Amniotic epithelial cell (primary cell): ENCODE measurements around the gene WTAP.
A peak's percentile ranks its signal among the peaks of the same experiment; 100 is the strongest.
"Not testable (repeated sequence)": the region's sequence is repeated elsewhere in the genome, so short reads cannot be mapped to it uniquely, and the experiment has no call there.

Source experiments
- DNase-seq: peaks from one replicate; pipeline ENCODE4 v3.0.0-alpha.2; 2010; ENCODE audit warnings: low read depth

The WTAP gene

DNA sequence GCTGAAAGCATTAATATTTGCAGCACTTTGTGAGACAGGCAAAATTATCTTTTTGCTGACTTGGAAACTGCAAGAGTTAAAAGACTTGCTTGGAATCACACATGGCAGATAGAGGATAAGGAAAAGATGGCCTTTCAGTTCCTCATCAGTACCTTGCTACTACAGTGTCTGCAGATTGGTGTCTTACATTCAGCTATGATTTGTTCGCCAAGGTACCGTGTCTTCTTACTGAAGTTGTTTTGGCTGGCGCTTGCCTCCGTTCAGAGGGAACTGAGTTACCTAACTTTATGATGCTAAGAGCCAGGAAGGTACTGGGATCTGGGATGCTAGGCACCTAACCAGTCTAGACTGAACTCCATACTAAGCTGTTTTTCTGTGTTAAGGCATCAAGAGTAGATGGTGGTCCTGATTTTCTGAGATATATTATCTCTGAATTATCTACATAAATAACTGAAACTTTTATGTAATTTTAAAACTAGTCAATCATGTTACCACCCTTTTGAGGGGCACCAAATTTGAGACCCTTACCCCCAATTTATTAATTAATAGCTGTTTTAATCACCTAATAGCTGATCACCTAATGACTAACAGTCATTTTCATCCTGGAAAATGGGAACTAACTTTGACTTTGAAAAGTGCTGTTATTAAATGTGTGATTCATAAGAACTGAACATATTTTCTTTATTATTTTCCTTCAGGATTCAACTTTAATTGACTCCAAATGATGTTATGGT, 2.5 kb downstream of the WTAP start:
- no peak for DNase-seq

DNA sequence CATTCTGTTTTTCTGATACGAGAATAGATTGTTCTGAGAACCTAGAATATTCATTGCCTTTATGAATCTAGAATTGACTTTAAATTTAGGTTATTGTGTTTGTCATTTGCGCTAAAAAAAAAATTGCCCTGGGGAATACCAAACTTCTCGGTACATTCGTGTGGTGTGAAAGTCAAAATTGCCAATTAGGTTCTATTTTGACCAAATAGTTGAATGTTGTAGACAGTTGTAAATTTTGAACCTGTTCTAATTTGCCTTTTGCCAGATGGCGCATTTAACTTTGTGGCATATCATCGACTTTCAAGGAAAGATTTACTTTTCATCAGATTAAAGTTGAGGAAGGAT, 3.0 kb downstream of the WTAP start:
- no peak for DNase-seq

DNA sequence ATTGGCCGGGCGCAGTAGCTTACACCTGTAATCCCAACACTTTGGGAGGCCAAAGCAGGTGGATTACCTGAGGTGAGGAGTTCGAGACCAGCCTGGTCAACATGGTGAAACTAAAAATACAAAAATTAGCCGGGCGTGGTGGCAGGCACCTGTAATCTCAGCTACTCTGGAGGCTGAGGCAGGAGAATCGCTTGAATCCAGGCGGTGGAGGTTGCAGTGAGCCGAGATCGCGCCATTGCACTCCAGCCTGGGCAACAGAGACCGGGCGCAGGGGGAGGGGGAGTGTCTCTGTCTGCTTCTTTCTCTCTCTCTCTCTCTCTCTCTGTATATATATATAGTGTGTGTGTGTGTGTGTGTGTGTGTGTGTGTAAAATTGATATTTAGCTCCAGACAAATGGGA, 5.2 kb downstream of the WTAP start:
- DNase-seq = not testable (repeated sequence)

DNA sequence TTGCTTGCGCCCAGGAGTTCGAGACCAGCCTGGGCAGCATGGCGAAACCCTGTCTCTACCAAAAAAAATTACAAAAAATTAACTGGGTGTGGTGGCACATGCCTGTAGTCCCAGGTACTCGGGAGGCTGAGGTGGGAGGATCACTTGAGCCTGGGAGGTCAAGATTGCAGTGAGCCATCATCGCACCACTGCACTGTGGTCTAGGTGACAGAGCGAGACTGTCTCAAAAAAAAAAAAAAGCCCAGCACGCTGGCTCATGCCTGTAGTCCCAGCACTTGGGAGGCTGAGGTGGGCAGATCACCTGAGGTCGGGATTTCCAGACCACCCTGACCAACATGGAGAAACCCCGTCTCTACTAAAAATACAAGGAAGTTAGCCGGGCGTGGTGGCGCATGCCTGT, 6.1 kb downstream of the WTAP start:
- DNase-seq = not testable (repeated sequence)

DNA sequence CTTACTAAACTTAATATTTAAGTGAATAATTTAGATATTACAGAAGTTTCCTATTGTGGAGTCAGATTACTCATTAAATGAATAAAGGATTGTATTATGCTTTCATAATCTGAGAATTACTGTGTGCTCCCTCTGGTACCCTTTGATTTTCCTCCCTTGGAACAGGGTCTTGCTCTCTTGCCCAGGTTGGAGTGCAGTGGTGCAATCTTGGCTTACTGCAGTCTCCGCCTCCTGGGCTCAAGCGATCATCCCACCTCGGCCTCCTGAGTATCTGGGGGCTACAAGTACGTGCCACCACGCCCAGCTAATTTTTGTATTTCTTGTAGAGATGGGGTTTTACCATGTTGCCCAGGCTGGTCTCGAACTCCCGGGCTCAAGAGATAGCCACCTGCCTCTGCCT, 9.6 kb downstream of the WTAP start:
- DNase-seq = no peak

DNA sequence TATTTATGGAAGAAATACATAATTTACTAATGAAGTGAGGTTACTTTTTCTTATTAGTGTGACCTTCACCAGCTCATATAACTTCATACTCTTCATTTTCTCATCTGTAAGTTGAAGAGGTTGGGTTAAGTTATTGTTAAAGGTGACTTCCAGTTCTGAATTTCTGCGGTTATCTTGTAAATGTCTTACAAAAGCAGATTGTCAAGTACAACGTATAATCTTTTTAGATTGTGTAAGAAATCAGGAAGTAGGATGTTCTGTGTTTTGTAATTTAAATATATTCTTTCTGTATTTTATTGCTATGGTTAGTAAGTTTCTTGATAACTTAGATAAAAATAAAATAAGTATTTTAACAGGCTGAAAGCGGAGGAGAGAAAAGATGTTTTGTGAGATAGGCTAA, 12.0 kb downstream of the WTAP start:
- DNase-seq = no peak

DNA sequence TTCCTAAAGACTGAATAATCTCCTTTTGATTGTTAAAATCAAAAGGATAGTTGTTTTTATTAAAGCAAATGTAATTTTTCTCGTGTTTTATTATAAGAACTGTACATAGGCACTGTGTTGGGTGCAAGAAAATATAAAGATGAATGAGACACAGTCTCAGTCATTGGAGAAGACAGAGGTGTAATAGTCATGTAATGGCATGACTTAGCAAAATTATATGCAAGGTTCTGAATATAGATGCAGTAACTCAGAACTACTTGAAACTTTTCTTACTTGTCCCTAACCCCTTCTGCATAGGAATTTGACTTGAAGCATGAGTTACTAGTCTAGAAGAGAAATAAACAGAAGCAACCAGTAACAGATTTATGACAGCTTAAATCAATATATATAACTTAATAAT, 14.9 kb downstream of the WTAP start:
- DNase-seq = no peak

DNA sequence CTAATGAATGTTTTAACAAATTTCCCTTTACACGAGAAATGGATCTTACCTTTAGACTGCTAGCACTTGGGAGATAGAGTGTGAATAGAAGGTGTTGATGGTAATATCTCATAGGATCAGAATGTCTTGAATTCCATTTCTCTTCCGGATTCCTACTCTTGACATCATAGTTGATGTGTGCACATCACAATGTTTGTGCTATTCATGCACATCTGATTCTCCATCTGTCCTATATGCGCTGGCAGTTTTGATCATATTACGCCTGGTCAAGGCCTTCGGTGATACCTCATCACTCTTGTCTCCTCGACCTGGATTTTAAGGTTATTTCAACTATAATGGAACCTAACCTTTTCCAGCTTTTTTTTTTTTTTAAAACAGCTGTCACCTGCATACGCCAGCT, 17.8 kb downstream of the WTAP start:
- no peak for DNase-seq

DNA sequence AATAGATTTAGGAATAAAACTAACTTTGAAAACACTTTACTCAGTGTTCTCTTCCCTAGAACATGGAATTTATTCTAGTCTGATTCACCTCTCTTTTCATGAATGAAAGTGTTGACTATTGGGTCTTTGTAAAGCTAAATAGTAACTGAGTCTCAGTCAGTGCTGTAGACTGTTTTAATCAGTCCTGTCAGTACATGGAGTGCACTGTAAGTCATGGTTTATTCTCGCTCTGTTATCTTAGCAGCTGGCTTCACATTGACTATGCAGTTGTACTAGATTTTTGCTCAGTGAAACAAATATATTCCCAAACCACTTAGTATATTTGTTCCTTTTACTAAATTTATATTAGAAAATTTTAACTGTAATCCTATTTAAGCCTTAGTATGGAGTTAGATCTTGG, 19.5 kb downstream of the WTAP start:
- no peak for DNase-seq

DNA sequence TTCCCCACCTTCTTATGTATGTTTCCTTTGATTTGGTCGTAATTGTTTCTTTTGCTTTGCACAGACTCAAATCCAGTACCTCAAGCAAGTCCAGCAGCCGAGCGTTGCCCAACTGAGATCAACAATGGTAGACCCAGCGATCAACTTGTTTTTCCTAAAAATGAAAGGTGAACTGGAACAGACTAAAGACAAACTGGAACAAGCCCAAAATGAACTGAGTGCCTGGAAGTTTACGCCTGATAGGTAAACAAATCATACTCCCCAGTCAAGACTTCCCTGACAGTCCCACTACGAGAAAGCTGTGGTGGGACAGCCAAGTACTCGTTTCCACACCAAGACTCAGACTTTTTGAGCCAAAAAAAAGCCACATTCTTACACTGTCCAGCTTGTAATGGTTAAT, 20.8 kb downstream of the WTAP start:
- DNase-seq = not testable (repeated sequence)

DNA sequence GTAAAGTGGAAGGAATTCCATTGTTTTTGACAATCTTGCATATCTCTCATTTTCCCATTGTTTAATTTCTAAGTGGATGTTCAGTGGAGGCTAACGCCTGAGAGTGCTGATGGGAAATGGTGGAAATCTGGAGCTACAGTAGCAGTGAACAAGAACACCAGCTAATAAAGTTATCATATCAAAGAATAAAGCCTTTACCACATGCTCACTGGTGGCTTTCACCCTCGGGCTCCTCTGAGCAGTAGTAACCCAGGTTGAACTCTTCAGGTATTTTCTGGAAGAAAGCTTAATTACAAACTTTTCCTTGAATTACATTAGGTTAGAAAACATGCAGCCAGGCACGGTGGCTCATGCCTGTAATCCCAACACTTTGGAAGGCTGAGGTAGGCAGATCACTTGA, 24.1 kb downstream of the WTAP start:
- no peak for DNase-seq

DNA sequence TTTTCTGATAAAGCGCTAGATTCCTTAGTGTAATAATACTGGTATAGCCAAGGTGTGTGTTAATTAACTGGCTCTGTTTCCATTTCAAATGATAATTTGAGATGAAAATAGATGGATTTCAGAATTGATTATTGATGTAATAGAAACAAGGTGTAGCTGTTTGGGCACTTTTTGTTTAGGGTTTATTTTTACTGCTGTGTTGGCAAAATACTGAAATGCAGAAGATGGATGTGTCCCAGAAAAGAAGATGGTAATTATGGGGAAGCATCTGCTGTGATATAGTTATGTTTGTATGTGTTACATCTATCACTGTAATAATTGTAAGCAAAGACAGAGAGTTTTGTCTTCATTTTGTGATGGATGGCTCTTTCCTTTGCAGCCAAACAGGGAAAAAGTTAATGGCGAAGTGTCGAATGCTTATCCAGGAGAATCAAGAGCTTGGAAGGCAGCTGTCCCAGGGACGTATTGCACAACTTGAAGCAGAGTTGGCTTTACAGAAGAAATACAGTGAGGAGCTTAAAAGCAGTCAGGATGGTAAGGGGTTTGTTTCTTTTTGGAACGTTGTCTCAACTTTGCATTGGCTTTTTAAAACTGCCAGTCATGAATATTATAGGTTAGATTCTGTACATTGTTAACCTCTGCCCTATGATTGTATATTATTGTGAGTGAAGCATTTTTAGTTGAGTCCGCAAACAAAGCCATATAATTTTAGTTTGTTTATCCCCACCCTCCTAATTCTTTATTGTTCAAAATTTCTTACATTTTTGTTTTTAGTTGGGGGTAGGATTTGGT, 26.0 kb downstream of the WTAP start:
- peak; percentile 27 for DNase-seq

DNA sequence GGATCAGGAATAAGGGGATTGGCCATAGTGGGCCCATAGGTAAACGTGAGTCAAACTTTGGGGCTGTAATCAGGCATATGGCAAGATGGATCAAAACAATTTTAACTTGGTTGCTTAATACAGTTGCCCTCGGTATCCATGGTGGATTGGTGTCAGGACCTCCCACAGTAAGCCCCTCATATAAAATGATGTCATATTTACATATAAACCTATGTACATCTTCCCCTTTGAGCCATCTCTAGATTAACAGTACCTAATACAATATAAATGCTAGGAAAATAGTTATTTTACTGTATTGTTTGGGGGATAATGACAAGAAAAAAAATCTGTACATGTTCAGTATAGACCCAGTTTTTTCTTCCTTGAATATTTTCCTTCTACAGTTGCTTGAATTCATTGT, 27.1 kb downstream of the WTAP start:
- DNase-seq = no peak

DNA sequence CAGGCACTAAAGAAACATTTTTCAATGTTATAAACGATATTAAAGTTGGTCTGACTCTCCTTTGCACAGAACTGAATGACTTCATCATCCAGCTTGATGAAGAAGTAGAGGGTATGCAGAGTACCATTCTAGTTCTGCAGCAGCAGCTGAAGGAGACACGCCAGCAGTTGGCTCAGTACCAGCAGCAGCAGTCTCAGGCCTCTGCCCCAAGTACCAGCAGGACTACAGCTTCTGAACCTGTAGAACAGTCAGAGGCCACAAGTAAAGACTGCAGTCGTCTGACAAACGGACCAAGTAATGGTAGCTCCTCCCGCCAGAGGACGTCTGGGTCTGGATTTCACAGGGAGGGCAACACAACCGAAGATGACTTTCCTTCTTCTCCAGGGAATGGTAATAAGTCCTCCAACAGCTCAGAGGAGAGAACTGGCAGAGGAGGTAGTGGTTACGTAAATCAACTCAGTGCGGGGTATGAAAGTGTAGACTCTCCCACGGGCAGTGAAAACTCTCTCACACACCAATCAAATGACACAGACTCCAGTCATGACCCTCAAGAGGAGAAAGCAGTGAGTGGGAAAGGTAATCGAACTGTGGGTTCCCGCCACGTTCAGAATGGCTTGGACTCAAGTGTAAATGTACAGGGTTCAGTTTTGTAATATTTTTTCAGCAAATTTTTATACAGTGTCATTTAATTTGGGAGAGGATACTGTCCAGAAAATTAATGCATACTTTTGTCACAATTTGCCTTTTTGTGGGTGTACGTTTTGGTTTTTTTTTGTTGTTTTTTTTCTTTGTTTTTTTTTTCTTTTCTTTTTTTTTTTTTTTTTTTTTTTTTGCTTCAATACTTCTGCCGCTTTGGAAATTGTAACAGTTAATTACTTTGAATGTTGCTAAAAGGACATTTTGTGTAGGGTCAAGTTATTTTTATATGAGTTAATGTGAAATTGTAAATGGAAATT, 27.9 kb downstream of the WTAP start:
- DNase-seq = peak; percentile 54

DNA sequence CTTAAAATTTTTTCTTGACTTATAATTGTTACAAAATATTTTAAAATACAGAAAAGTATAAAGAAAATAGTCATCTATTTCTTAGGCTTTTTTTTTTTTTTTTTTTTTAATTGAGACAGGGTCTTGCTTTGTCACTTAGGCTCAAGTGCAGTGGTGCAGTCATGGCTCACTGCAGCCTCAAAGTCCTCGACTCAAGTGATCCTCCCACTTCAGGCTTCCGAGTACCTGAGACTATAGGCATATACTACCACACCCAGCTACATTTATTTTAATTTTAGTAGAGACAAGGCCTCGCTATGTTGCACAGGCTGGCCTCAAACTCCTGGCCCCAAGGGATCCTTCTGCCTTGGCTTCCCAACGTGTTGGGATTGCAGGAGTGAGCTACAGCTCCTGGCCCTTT, 29.2 kb downstream of the WTAP start:
- DNase-seq = no peak

DNA sequence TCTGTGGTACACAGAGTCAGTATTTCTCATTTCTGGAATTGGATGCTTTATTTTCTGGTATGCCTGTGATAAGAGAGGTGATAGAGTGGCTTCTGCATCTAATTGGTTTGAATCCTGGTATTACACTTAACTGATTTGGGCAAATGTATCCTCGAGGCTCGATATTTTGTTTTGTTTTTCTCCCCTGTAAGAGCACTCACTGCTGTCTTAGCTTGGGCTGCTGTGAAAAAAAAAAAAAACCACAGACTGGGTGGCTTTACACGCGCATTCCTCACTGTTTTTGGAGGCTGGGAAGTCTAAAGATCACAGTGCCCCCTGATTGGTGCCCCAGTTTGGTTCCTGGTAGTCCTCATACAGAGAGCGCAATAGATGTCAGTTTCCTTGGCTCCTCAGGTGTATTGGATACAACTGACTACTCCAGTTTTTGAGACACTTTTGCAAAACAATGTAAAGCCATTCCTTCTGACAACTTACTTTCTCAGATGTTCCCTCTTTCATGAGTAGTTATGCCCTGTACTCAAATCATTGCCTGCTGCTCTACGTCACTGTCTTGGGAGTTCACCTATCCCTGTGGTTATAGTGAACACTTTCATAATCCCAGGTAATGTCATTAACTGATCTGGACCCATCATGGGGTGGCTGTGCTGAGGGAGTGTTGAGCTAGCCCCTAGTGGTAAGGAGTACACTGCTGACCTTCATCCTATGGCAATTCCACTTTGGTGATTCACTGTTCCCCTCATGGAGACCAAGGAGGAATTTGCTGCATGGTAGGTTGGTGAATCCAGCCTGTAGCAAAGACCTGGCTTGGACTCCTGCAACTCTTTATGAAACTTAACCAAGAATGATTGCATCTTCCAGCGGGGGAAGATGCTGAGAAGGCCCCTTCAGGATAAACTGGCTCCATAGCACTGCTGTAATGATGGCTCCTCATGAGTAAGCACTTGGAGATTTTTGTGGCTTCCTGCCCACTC, 31.0 kb downstream of the WTAP start:
- DNase-seq = peak; percentile 85

DNA sequence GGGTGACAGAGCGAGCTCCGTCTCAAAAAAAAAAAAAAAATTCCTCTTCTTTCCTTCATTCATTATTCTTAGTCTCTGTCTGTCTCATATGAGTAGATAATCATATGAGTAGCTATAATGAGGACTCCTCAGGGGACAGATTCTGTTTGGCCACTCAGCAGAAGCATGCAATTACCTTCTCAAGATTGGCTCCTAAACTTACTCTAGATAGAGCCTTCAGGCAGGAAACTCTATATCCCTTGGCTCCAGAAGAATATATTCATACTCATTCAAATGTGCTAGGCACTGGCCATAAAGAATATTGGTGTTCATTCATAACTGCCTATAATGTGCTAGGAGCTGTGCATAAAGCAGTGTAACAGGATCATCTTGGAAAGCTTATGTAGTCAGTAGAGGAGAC, 32.3 kb downstream of the WTAP start:
- DNase-seq = no peak

DNA sequence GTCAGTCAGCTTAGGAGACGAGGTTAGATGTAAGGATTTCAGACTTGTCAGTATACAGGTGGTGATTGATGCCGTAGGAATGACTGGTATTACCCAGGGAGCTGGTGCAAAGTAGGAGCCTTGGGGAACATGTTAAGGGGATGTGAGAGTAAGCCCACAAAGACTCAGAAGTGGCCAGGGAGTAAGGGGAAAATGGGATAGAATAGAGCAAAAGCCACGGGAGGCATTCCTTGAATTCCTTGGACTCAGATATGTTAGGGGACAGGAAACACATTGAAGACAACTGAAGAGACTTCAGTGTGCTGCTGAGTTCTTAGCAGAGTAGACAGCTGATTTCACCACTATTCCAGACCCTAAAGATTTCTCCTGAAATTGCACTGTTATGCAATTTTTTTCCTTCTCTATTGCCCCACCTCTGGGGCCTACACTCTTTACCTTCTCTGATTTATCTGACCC, 33.3 kb downstream of the WTAP start:
- DNase-seq = peak; percentile 59

DNA sequence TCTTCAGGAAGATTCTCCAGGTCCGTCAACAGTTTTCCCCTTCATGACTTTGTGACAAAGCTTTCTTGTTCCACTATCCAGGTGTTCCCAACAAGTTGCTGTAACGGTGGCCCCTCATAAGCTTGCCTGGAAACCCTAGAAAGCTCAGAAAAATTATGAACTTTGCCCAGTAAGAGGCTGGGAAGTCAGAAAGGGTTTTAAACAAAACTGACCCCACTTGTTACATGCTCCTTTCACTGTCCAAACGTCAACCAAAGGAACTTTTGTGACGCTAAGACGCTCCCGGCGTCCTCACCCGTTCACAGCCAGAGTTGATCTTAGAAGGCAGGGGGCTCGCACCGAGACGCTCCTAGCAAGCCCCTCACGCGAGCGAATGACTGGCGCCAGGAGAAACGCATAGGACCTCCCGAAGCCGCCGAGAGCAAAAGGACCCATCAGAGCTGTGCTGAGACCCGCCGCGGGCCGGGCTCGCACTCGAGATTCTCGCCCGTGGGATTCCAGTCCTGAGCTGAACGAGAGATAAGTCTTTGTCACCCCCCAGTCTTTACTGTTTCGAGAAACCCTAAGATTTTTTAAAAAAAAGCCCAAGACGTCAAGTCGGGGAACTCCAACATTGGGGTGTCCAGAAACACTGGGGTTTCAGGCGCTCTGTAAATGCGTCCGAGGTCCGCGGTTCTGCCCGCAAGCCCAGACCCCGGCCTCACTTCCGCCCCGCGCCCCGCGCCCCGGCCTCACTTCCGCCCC, 34.0 kb downstream of the WTAP start:
- DNase-seq = peak; percentile 15

DNA sequence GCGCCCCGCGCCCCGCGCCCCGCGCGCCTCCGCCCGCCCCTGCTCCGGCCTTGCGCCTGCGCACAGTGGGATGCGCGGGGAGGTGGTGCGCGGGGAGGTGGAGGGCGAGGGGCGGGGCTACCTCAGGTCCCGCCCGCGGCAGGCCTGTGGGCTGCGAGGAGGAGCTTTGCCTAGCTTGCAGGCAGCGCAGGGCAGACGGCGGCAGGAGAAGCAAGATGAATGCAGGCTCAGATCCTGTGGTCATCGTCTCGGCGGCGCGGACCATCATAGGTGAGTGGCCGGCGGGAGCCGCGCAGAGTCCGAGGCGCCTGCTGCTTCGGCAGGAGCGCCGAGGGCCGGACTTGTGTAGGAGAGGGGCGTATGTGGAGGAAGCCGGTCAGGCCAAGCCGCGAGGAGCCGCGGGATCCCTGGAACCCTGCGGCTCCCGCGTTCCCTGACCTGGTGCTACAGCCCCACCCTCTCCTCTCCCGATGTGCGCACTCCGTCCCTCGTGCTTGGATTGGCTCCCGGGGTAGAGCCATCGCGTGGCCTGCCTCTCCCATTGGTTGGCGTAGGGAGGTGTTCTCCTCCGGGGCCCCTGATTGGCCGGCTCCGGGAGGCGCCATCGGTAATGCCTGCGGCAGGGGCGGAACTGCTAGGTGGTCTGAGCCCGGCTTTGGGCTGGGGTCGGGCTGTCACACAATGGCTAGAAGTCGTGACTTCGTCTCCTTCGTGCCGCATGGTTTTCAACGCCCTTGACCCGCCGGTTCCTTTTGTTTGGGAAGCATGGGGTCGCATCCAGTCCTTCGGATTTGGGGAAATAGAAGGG, 34.8 kb downstream of the WTAP start, which contains the start of gene ACAT2:
ACAT2 (plus strand) TSS at position 173 of the 808 bp plus-strand sequence; CDS start at position 216, 43 bp downstream.
- peak; percentile 90 for DNase-seq
